ENCODE results near the gene MFAP2. TPM values are rescaled to one million over a fixed set of nuclear protein-coding genes. Genes with fewer than 3 reads are reported as not detected.
A peak's percentile ranks its signal among the peaks of the same experiment; 100 is the strongest.

Gene MFAP2
- total RNA-seq, 4 donors from 2014 or later: 1.4 to 21.1 (median 9.1) TPM

- intact Hi-C loops (cut with DNase I): no loop called here
- no peaks in the 10 kb centered on the region for H3K27me3 ChIP-seq
- H3K36me3 ChIP-seq: peaks cover 0 to 8% of the 10 kb centered on the region in 2 donors
- H3K4me3 ChIP-seq (replicated peaks in 1 of 3): no peak overlapping the region
- peaks cover 0 to 9% of the 10 kb centered on the region in 2 donors for H3K4me1 ChIP-seq
- no peak for TF ChIP-seq POLR2A (IDR thresholded peaks at IDR 0.05)
- TF ChIP-seq CTCF (IDR thresholded peaks at IDR 0.05): no peak
- H3K27ac ChIP-seq: no peak overlapping the region
- WGBS, 2 donors: 60 to 61% methylated on average over 14 of the region's 14 CpGs
- DNase-seq: no peak
- no peaks in the 10 kb centered on the region for H3K9me3 ChIP-seq
Measured at GRCh38 chr1:16961297-16962133, 18.9 kb downstream of the MFAP2 start.

- intact Hi-C loops (cut with DNase I): no loop called here
- DNase-seq: peak; percentile 64 to 65
- no peak for TF ChIP-seq POLR2A (IDR thresholded peaks at IDR 0.05)
- TF ChIP-seq CTCF (IDR thresholded peaks at IDR 0.05): peak in 4 of 6 experiments; percentile 28 to 65 (median 36)
- Histone ChIP-seq H3K27me3 (no peaks in the 10 kb centered on the region), H3K27ac (no peak overlapping the region), H3K36me3 (peaks cover 0 to 3% of the 10 kb centered on the region in 2 donors), H3K4me1 (peaks cover 0 to 6% of the 10 kb centered on the region in 2 donors), H3K4me3 (replicated peaks in 1 of 3) (peak overlapping the region in 1 of 3 donors; percentile 13), H3K9me3 (no peaks in the 10 kb centered on the region)
- 19 to 25% methylated on average over 14 to 20 of the region's 57 CpGs for WGBS, 2 donors
Measured at GRCh38 chr1:16960560-16961296, 19.7 kb downstream of the MFAP2 start.

- 100% methylated on average over 5 of the region's 12 CpGs for WGBS, 2 donors
- H3K36me3 ChIP-seq: peaks cover 0 to 4% of the 10 kb centered on the region in 2 donors
- DNase-seq: no peak
Measured at GRCh38 chr1:16958475-16958874, 21.9 kb downstream of the MFAP2 start.

GRCh38 chr1:16957731-16958130, 22.7 kb downstream of the MFAP2 start:
- Histone ChIP-seq H3K36me3 (peaks cover 0 to 4% of the 10 kb centered on the region in 2 donors), H3K4me3 (replicated peaks in 1 of 3) (no peak overlapping the region), H3K4me1 (peaks cover 0 to 6% of the 10 kb centered on the region in 2 donors), H3K27me3 (no peaks in the 10 kb centered on the region), H3K27ac (no peak overlapping the region), H3K9me3 (no peaks in the 10 kb centered on the region)
- no peak for TF ChIP-seq POLR2A (IDR thresholded peaks at IDR 0.05)
- TF ChIP-seq CTCF (IDR thresholded peaks at IDR 0.05): no peak
- intact Hi-C loops (cut with DNase I): no loop called here
- WGBS, 2 donors: 85 to 95% methylated on average over 4 to 8 of the region's 8 CpGs
- no peak for DNase-seq

More at GRCh38 chr1:16958475-16958874, 21.9 kb downstream of the MFAP2 start:
- H3K27me3 ChIP-seq: no peaks in the 10 kb centered on the region
- H3K9me3 ChIP-seq: no peaks in the 10 kb centered on the region
- no peak overlapping the region for H3K4me3 ChIP-seq (replicated peaks in 1 of 3)
- intact Hi-C loops (cut with DNase I): no loop called here
- H3K4me1 ChIP-seq: peaks cover 0 to 6% of the 10 kb centered on the region in 2 donors
- no peak overlapping the region for H3K27ac ChIP-seq
- TF ChIP-seq CTCF (IDR thresholded peaks at IDR 0.05) (no peak), POLR2A (IDR thresholded peaks at IDR 0.05) (no peak)
